GM21529 (cell line): ENCODE measurements around the gene RUNX2.
A peak's percentile ranks its signal among the peaks of the same experiment; 100 is the strongest.

Source experiments
- ATAC-seq: cut with Tn5 transposase; IDR thresholded peaks from one replicate; pipeline ENCODE4 v1.9.1; 2021; ENCODE audit not compliant: unreplicated experiment

RUNX2 gene

DNA sequence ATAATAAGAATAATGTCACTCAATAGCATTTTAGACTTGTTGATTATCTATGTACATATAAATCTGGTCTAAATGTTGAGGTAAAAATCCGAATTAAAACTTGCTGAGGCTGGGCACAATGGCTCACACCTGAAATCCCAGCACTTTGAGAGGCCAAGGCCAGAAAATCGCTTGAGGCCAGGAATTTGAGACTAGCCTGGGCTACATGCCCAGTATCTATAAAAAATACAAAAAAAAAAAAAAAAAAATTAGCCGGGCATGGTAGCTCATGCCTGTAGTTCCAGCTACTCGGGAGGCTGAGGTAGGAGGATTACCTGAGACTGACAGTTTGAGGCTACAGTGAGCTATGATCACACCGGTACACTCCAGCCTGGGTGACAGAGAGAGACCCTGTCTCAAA is 83.8 kb downstream of the RUNX2 start:
- ATAC-seq, result no peak

DNA sequence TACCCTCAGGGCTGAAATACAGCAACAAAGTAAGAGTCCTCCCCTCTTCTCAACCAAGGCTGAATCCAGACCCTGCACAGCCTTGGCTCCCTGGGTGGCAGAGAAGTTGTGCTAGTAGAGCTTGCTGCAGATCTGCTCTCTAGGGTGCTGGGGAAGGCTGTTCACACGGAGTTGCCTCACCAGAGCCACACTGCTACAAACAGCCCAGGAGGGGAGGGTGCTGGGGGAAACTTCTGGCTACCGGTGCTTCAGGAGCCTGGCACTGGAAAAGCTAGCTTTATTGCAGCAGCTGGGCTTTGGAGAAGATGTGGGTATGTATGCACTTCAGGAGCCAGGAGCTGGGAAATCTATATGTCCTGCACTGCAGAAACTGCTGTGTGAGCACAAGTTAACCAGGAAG is 87.2 kb downstream of the RUNX2 start:
- no peak for ATAC-seq

DNA sequence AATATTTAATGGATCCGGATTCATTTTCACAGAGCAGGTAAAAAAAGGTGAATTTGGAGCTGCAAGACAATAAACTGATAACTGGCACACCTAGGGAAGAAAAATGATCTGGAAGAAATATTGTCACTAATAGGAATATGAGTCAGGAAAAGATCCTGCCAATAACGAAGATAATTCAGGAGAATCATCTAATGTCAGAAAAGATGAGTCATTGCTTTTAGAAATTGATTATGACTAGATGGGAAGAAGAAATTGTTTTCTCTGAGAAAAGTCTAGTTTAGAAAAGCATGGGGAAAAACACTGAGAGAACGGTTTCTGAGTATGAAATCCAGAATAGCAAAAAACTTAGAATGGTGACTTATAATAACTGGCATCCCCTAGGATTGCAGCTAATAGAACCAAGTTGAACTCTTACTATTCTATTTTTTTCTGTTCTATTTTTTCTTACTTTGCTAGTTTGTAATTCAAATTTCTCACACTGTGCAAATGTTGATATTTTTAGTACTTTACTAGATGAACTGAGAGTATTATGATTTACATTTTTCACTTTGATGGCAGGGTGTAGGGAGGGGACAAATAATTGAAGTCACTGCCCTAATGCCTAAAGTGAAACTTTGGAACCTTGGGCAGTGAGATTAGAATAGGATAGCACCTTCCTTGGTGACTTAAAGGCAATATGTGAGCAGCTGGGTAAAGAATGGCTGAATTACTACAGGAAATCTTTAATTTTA is 87.8 kb downstream of the RUNX2 start:
- ATAC-seq, result no peak

DNA sequence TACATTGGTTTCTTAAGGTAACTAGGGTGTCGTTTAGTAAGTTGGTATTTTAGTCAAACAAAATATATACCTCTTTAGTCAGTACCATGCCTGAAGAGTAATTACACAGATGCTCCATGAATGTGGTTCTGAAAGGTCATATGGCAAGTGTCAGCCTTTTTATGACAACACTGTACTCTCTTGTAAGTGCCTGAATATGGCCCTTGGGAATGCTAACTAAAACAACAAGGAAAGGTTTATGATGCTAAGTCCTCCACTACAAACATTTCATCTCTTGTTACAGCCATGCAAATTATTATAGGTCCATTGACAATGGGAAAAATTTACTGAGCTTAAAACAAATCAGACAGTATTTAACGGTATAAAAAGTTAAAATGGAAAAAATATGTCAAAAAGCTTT is 88.6 kb downstream of the RUNX2 start:
- no peak for ATAC-seq

DNA sequence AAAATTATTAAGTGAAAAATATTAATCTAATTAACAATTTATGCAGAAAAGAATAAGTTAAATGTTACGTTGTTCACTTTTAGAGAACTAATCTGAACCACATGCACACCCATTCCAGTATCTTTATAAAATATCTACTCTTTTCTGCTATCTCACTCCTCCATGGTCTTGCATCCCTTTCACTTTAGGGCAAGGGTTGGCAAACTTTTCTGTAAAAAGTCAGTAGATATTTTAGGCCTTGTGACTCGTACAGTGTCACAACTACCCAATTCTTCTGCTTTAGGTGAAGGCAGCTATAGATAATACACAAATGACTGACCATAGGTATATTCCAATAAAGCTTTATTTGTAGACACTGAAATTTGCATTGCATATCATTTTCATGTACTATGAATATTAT is 89.3 kb downstream of the RUNX2 start:
- no peak for ATAC-seq

DNA sequence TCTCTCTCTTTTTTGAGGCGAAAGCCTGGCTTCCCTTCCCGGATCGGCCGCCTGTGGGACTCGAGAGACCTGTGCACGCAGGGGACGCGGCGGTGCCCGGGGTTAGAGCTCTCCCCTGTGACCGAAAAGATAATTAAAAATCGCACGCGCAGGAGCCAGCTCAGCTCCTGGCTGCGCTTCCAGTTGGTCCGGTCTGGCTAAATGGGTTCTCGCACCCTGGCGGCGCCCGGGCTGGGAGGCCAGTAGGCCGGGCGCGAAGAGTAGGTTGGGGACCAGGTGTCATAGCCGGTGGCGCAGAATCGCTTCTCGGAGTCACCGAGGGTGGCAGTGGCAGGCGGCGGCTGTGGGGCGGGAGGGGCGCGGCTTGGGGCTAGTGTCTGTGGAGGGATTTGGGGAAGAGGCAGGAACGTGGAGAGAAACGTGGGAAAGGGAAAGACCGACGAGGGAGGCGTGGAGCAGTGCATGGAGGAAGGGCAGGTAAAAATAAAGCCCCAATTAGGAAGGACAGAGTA is 91.5 kb downstream of the RUNX2 start:
- ATAC-seq, result no peak

DNA sequence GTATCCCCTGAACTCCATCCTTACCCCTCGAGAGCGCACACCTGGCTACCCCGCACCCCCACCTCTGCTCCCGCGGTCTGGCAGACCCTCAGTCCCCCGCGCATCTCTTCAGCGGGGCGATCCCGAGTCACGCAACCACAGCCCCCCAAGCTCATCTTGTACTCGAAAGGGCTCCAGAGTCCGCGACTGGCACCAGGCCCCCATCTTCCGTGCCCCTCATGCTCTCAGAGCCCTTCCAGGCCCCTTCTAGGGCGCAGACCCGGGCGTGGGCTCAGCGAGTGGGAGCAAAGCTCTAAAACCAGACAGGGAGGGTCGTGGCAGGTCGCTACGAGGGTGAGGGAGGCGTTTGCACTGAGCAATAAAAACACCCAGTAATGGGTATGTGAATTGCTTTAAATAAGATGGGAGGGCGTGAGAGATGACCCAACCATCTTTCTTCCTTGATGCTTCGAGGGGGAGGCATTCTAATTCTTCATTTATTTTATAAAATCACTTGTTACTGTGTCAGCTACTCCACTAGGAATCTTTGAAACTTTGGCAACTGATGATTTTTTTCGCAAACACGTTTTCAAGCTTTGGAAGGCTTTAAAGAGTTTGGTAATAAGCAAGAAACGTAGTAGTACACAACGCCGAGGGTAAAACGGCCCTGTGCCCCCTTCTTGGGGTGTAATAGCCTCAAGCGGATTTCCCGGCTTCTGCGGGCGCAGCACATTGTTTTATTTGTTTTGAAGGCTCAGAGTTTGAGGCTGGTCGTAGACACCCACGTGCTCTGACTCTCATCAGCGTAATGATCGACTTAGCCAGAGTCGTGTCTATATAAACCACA is 92.2 kb downstream of the RUNX2 start:
- ATAC-seq, result no peak

DNA sequence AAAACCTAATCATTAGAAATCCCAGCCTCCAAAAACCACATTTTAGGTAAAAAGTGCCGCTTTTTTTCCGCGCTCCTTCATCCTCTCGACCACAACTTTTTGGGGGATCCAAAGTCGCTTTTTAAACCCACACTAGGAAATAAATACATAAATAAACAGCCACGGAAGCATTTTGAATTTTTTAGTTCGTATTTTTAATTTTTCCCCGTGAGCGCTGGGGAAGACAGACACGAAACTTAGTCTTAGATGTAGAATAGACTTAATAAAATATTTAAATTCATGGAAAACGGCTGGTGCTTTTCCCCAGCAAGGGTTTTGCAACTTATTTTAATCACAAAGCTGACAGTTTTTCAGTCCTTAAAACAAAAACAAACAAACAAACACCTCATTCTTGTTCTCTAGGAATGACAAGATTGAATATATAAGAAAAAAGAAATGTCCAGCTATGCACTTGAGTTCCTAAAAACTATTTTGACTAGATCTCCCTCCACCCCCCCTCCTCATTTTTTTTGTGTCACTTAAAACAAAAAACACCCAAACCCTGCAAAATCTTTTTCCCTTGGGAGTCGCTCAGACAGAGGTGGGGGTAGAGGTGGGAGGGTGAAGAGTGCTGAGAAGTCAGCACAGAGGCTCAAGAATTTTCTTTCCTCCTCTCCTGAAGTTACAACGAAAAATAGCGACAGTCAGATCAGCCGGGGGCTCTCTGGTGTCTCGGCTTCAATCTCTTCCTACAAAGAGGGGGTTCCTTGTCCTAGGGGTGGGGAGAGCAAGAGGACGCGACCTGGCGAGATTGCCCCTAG is 93.0 kb downstream of the RUNX2 start:
- ATAC-seq, result no peak

DNA sequence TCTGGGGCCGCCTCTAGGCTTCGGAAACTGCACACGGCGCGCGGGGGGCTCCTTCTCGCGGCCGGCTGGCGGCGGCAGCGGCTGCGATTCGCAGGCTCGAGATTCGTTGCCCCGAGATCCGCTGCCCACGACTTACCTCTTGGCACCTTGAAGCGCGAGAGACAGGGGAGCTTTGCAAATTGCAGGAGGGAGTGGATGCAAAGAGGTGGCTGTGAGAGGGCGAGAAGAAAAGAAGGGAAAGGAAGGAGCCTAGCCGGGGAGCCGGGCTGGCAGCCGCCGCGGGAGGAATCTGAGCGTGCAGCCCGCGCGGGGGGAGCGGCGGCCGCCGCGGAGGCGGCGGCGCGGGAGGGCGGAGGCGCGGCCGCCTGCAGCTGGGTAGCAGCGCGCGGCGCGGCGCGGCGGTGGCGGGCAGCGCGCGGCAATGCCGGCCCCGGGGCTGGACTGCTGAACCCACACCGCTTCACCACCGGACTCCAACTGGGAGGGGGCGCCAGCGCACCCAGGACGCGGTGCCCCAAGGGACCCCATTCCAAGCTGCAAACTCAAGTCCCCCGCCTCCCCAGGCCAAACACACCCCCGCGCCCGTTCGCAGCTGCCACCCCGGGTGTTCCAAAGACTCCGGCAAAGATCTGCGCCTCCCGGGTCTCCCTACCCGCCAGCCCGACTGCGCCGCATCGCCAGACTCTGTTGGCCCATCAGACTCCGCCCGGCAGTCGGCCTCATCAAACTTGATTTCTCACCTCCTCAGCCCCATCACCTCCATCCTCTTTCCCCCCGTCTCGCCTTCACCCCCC is 93.8 kb downstream of the RUNX2 start:
- ATAC-seq, result peak; percentile 37

DNA sequence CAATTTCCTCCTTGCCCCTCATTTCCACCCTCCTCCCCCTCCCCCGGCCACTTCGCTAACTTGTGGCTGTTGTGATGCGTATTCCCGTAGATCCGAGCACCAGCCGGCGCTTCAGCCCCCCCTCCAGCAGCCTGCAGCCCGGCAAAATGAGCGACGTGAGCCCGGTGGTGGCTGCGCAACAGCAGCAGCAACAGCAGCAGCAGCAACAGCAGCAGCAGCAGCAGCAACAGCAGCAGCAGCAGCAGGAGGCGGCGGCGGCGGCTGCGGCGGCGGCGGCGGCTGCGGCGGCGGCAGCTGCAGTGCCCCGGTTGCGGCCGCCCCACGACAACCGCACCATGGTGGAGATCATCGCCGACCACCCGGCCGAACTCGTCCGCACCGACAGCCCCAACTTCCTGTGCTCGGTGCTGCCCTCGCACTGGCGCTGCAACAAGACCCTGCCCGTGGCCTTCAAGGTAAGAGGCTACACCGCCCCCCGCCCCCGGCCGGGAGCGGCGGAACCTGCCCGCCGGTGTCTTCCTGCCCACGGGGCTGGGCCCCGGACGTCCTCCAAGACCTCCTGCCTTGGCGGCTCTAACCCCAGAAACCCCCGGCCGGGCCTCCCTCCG is 94.5 kb downstream of the RUNX2 start:
- no peak for ATAC-seq

DNA sequence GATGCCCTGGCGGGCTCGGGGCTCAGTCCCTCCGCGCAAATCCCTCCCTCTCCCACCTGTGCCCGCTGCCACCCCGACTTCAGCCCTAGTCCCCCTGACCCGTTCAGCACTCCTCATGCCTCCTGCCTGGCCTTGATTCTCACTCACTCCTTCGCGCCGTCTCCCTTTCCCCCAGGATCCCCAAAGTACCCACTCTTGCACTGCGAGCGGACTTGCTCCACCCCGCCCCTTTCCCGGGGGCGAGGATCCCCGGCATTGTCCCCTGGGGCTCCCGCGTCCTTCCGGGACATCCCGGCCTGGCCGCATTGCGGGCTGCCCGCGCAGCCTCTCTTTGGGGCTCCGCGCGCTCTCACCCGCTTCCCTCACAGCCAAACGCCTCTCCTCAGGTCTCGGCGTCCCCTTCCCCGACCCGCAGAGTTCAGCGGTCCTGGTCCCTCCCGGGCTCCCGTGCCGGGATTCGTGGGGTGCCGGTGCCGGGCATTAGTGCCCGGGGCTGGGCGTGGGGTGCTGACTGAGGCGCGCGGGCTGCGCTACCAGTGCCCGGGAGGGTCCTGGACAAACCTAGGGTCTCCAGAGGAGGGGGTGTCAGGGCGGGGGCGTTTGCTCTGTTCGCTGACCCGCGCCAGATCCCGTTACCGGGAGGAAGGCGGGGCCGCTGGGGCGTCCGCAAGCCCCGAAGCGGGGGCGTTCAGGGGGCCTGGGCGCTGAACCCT is 95.1 kb downstream of the RUNX2 start:
- no peak for ATAC-seq

DNA sequence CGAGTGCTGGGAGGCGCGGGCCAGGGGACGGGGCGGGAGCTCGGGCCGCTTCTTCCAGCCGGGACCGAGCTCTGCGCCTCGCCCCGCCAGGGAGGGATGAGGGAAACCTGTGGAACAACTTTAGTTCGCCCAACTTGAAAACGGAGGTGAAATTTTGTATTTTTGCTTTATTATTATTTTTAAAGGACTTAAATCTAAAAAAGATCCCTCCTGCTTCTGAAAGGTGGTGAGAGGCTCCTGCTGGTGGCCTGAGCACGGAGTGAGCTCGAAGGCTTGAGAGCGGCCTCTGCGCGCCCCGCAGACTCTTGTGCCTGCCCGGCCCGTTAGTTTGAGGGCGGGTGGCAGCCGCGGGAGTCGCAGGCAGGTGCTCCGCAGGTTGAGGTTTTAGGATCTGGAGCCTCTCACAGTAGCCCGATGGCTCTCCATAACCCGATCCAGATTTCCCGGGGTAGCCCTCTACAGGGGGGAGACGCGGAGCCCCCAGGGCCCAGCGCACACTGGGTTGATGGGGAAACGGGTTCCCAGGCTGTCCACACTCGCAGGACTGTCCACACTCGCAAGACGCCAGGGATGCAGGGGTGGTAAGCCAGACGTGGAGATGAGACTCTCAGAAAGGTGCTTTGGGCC is 95.8 kb downstream of the RUNX2 start:
- ATAC-seq, result no peak

DNA sequence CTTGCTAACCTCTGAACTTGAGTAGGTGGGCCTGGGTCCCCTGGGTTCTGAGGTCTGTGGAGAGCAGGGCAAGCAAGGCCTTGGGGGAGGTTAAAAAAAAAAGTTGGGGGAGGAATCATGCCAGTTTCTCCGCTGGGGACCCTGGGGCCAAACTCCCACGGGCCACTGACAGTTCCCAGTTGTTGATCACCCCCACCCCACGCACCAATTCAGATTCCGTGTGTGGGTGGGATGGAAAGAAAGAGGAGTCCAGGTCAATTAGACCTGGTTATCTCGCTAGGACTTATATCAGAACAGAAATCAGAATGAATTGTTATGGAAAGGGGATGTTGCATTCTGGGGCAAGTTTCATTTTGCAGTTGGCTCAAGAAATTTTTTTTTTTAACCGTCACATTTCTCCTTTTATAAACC is 96.3 kb downstream of the RUNX2 start:
- no peak for ATAC-seq

DNA sequence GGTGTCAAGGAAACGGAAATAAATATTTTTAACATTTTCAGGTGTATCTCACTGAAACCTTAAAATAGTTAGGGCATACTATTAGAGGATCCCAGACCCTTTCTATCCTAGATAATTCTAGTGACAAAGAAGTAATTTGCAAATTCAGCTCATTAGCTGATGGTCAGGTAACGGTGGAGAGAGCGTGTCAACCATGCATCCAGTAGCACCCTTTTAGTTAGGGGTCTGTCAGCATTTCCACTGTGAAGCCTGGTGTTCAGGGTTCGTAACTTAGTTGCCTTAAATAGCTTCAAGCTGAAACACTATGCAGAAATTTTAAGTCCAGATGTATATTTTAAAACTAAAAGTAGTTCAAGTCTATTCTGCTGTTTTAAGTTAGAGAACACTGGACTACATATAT is 98.1 kb downstream of the RUNX2 start:
- no peak for ATAC-seq

DNA sequence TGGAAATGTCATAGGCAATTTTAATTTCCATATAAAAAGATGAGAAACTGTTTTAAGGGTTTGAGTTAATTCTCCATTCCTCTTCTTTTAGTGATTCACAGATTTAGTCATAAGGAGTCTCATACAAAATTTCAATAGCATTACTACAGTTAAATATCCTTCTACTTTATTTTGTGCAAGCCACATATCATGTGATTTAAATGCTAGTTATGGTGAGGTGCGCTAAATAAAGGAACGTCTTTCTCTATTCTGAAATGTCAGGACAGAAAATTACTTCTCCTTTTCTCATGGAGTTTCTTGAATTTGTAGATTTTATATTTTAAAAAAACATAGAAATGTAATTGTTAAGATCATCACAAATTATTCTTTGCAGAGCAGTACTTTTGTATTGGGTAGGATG is 99.6 kb downstream of the RUNX2 start:
- ATAC-seq, result no peak

DNA sequence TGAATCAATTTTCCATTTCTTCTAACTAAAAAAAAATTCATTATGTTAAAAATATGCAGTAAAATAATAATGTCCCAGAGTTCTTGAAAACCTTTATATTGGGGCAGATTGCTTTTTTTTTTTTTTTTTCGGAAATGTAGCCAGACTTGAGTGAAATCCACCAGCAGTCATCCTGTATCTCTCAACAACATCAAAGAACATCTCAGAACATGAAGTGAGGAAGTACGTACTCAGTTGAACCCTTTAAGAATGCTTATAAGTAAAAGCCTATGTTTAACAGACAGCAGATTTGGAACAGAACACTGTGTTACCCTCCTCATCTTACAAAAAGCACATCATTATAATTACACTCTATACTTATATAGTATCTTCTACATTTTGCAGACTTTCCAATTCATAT is 100.6 kb downstream of the RUNX2 start:
- ATAC-seq, result no peak

DNA sequence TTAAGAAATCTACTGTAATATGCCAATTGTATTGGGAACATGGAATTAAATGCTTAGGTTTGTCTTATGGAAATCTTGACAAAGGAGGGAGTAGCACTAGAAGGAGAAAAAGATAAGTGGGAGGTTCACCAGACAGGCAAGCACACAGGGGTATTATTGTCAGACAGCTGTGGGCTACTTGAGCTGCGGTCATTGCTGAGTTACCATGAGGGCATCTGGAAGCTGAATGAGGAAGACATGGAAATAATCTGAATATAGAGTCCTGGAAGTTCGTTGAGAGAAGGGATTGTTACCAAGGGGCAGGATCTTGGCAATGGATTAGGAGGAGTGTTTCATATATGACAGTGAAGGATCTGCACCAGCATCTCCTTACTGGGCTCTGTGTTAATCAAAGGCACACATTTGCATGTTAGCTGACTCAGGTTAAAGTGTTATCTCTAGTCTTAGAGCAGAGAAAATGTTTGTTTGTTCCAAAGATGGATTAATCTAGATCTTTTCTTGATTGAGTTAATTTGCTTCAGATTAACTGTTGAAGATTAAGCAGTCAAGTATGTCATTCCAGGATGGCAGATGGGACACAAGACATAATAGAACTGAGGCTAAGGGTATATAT is 102.6 kb downstream of the RUNX2 start:
- ATAC-seq, result no peak

DNA sequence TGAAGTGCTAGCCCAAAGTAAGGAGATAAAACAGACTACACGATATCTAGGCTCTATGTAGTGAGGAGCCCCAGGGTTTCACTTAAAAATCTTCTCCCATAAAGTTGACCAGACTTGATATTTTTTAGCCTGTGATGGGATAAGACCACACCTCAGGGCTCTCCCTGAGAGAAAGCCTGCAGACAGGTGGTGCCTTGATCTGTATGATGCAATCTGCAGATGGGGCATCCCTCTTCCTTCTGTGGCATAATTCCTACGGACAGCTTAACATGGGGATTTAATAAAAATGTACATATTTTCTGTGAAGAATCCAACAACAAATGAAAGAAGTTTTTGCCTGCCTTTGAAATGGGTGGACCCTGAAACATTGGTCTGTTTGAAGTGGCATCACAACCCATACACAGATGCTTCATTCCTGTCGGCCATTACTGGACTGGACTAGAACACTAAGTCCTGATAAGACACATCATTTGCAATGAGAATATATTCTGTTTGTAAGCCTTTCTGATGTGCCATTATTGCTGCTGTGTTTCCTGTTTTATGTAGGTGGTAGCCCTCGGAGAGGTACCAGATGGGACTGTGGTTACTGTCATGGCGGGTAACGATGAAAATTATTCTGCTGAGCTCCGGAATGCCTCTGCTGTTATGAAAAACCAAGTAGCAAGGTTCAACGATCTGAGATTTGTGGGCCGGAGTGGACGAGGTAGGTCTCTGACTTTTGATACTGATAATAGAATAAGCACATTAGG is 103.4 kb downstream of the RUNX2 start:
- ATAC-seq, result no peak
